HCT116 (cell line): Measurements from ENCODE around the gene GPD2. TPM values are rescaled to one million over a fixed set of nuclear protein-coding genes. Genes with fewer than 3 reads are reported as not detected.

Source experiments
- ATAC-seq: fragments of 200-7000 bp; cut with Tn5 transposase; 2 replicates; pipeline ENCODE4 v1.9.1; 2020; ENCODE audit warnings: mild to moderate bottlenecking, moderate library complexity
- BruUV-seq: library from RNA; stranded (reverse); fragments of 400-500 nt; replicated peaks from 2 replicates; lab custom pipeline; 2021; lab: Mats Ljungman, UMichigan
- CTCF ChIA-PET: fragments of 300-600 bp; sonication (Branson Sonifier 250); formaldehyde crosslinking; loops from one replicate; lab custom pipeline; 2021; ENCODE audit warnings: antibody characterized with exemption; lab: Charles Lee
- POLR2A ChIA-PET: fragments of 300-600, 350-600 bp; sonication (Branson Sonifier 250); formaldehyde crosslinking; loops from one replicate; lab custom pipeline; 2021; ENCODE audit warnings: antibody characterized with exemption; lab: Charles Lee
- RAD21 ChIA-PET, 2 experiments: fragments of 300-600 bp; sonication (Branson Sonifier 250); formaldehyde crosslinking; loops; one replicate each; lab custom pipeline; 2023; ENCODE audit warnings: low total read pairs in 2 of 2; ENCODE audit not compliant: uncharacterized antibody in 2 of 2, unreplicated experiment in 2 of 2, low non-redundant PET in 1 of 2; lab: Charles Lee
- DNase-seq: peaks from one replicate; pipeline ENCODE4 v3.0.0-alpha.2; 2010; ENCODE audit warnings: low read depth, low spot score
- H2AFZ ChIP-seq: fragments of 200-600 bp; shearing (Covaris generic), sonication (generic); 2 replicates; pipeline ENCODE4 v1.6.1; 2017; ENCODE audit warnings: low read depth, mixed run types, mixed read lengths, antibody characterized with exemption, low read length; ENCODE audit not compliant: poor library complexity, severe bottlenecking
- H3K27ac ChIP-seq: 2 replicates; pipeline ENCODE4 v1.5.1; 2012; ENCODE audit warnings: low read depth, low read length
- H3K27me3 ChIP-seq: fragments of 200-600 bp; sonication (generic); 2 replicates; pipeline ENCODE4 v1.6.1; 2016; ENCODE audit warnings: mixed run types, low read length, mixed read lengths; ENCODE audit not compliant: insufficient read depth
- H3K36me3 ChIP-seq, 2 experiments: fragments of 200-500 bp in 1 of 2; fragments of 200-600 bp in 1 of 2; sonication (Bioruptor generic) in 1 of 2; sonication (generic) in 1 of 2; 2 replicates each; pipeline versions ENCODE4 v1.5.1 to v1.6.1; 2014 to 2016; ENCODE audit warnings: low read length in 2 of 2, inconsistent platforms in 1 of 2, mixed read lengths in 1 of 2, mixed run types in 1 of 2; ENCODE audit not compliant: insufficient read depth in 2 of 2, control insufficient read depth in 1 of 2
- H3K4me1 ChIP-seq, 2 experiments: fragments of 200-600 bp in 1 of 2; sonication (generic) in 1 of 2; 2 replicates each; pipeline versions ENCODE4 v1.5.1 to v1.6.1; 2012 to 2017; ENCODE audit warnings: low read length in 2 of 2, inconsistent platforms in 1 of 2, mild to moderate bottlenecking in 1 of 2, mixed read lengths in 1 of 2, mixed run types in 1 of 2, moderate library complexity in 1 of 2; ENCODE audit not compliant: insufficient read depth in 2 of 2, control insufficient read depth in 1 of 2
- H3K4me2 ChIP-seq: fragments of 200-600 bp; sonication (generic); 2 replicates; pipeline ENCODE4 v1.6.1; 2017; ENCODE audit warnings: mixed run types, low read length, mixed read lengths
- H3K4me3 ChIP-seq, 2 experiments: fragments of 200-600 bp in 1 of 2; sonication (generic) in 1 of 2; replicated peaks in 1 of 2; 2 replicates each; pipeline ENCODE4 v1.5.1; 2011 to 2016; ENCODE audit warnings: low read length in 2 of 2, control low read depth in 1 of 2, low read depth in 1 of 2, mild to moderate bottlenecking in 1 of 2, mixed read lengths in 1 of 2, mixed run types in 1 of 2
- H3K79me2 ChIP-seq: fragments of 200-600 bp; sonication (generic); 2 replicates; pipeline ENCODE4 v1.6.1; 2017; ENCODE audit warnings: mild to moderate bottlenecking, mixed run types, low read length, moderate library complexity, mixed read lengths; ENCODE audit not compliant: insufficient read depth
- H3K9ac ChIP-seq: fragments of 200-600 bp; sonication (generic); 2 replicates; pipeline ENCODE4 v1.6.1; 2016; ENCODE audit warnings: low read length, mixed read lengths
- H3K9me2 ChIP-seq: fragments of 200-600 bp; sonication (generic), shearing (Covaris generic); 2 replicates; pipeline ENCODE4 v1.6.1; 2017; ENCODE audit warnings: mixed run types, mild to moderate bottlenecking, moderate library complexity; ENCODE audit not compliant: insufficient read depth
- H3K9me3 ChIP-seq, 2 experiments: fragments of 200-500 bp in 1 of 2; fragments of 200-600 bp in 1 of 2; sonication (Bioruptor generic) in 1 of 2; sonication (generic) in 1 of 2; 2 replicates each; pipeline ENCODE4 v1.6.1; 2014 to 2017; ENCODE audit warnings: low read length in 2 of 2, mixed read lengths in 2 of 2, inconsistent platforms in 1 of 2, low read depth in 1 of 2, mild to moderate bottlenecking in 1 of 2, mixed run types in 1 of 2, moderate library complexity in 1 of 2; ENCODE audit not compliant: control insufficient read depth in 1 of 2, insufficient read depth in 1 of 2
- H4K20me1 ChIP-seq: fragments of 200-600 bp; sonication (generic), shearing (Covaris generic); 2 replicates; pipeline ENCODE4 v1.6.1; 2017; ENCODE audit warnings: mixed run types, mild to moderate bottlenecking, moderate library complexity; ENCODE audit not compliant: insufficient read depth
- ELF1 ChIP-seq: IDR thresholded peaks from 2 replicates; pipeline ENCODE4 v1.6.1; 2012; ENCODE audit warnings: low read depth, borderline replicate concordance
- EZH2 ChIP-seq: fragments of 200-600 bp; sonication (generic); IDR thresholded peaks from 2 replicates; pipeline ENCODE4 v1.6.1; 2017; ENCODE audit warnings: antibody characterized with exemption, mixed run types
- MAX ChIP-seq: IDR thresholded peaks from 2 replicates; pipeline ENCODE4 v1.6.1; 2012
- SIN3A ChIP-seq: IDR thresholded peaks from 2 replicates; pipeline ENCODE4 v1.6.1; 2012; ENCODE audit warnings: low read depth
- TCF7L2 ChIP-seq: IDR thresholded peaks from 2 replicates; pipeline ENCODE4 v1.7.0; 2011; ENCODE audit warnings: borderline replicate concordance, inconsistent platforms; ENCODE audit not compliant: insufficient read depth, insufficient read length; ENCODE audit errors: extremely low read depth
- intact Hi-C: fragments of 100-400 bp; cut with micrococcal nuclease; formaldehyde crosslinking; loops from 2 replicates; pipeline ENCODE4 v1.10.0; 2022
- total RNA-seq: library from RNA; stranded (reverse); gene quantifications from one replicate; pipeline ENCODE4 v1.2.1, GENCODE V29; 2021; ENCODE audit not compliant: unreplicated experiment

The GPD2 gene
- total RNA-seq, 1 experiment from 2014 or later = 80.7 TPM

GRCh38 chr2:156601855-156602551, 165.8 kb downstream of the GPD2 start:
- Histone ChIP-seq H3K4me1 (no peaks in the 10 kb centered on the region), H3K9me2 (no peaks in the 10 kb centered on the region), H3K9ac (no peak overlapping the region), H3K4me2 (no peak overlapping the region), H3K79me2 (no peaks in the 10 kb centered on the region), H2AFZ (no peak overlapping the region), H3K4me3 (no peak overlapping the region), H3K36me3 (no peaks in the 10 kb centered on the region), H3K9me3 (no peaks in the 10 kb centered on the region), H3K27me3 (no peaks in the 10 kb centered on the region), H4K20me1 (no peaks in the 10 kb centered on the region), H3K27ac (no peak overlapping the region)
- BruUV-seq = no TSS peak
- no peak for ATAC-seq
- DNase-seq = no peak
- TF ChIP-seq TCF7L2 (no peak), SIN3A (no peak), ELF1 (no peak), MAX (no peak)
- CTCF ChIA-PET = no interaction called here
- RAD21 ChIA-PET = no interaction called here
- intact Hi-C loops = no loop called here
- POLR2A ChIA-PET = no interaction called here

DNA sequence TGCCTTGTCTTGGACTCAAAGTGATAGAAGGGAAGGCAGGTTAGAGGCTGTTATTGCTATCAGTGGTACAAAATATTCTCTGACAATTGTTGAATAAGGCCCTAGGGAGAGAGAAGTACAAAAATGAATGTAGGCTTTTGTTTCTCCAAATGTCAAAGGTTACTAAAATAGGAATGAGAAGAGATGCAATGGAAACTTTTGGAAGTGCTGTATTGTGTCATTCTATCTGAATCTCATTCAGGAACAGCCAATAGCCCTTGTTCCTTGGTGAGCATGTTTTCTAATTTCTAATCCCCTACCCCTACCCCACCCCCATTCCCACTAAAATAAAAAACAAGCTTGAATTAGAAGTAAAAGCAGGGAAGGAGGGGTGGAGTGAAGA, 166.4 kb downstream of the GPD2 start:
- no peak overlapping the region for H3K27ac ChIP-seq
- H3K4me2 ChIP-seq = no peak overlapping the region
- no TSS peak for BruUV-seq
- ATAC-seq = no peak
- H3K79me2 ChIP-seq = no peaks in the 10 kb centered on the region
- no peak overlapping the region for H3K9ac ChIP-seq
- no peak for TF ChIP-seq EZH2
- TF ChIP-seq TCF7L2 = no peak
- TF ChIP-seq, all 23 proteins: peak for 0
- no peaks in the 10 kb centered on the region for H3K36me3 ChIP-seq
- no peaks in the 10 kb centered on the region for H4K20me1 ChIP-seq
- POLR2A ChIA-PET = no interaction called here
- DNase-seq = no peak
- H2AFZ ChIP-seq = no peak overlapping the region
- no peaks in the 10 kb centered on the region for H3K4me1 ChIP-seq
- H3K27me3 ChIP-seq = no peaks in the 10 kb centered on the region
- H3K9me2 ChIP-seq = no peaks in the 10 kb centered on the region
- intact Hi-C loops = no loop called here
- RAD21 ChIA-PET = no interaction called here
- CTCF ChIA-PET = interaction anchor here (1.5 kb wide), 1 partner anchor 591 kb away, joined by 3 read pairs; no protein-coding TSS in a partner anchor
- no peaks in the 10 kb centered on the region for H3K9me3 ChIP-seq
- no peak overlapping the region for H3K4me3 ChIP-seq
